ENCODE results near the gene PARPBP.
"Not testable (repeated sequence)": the region's sequence is repeated elsewhere in the genome, so short reads cannot be mapped to it uniquely, and the experiment has no call there.

PARPBP gene

GRCh38 chr12:102147062-102147587 lies 27.1 kb downstream of the PARPBP start:
- not testable (repeated sequence) for DNase-seq

GRCh38 chr12:102155206-102155605 lies 35.2 kb downstream of the PARPBP start:
- DNase-seq, result not testable (repeated sequence)

GRCh38 chr12:102163383-102163782 lies 43.4 kb downstream of the PARPBP start:
- no peak for DNase-seq

GRCh38 chr12:102167821-102168604 lies 48.0 kb downstream of the PARPBP start:
- no peak for DNase-seq

GRCh38 chr12:102169922-102170621 lies 50.1 kb downstream of the PARPBP start:
- DNase-seq, result no peak

GRCh38 chr12:102171951-102172350 lies 52.0 kb downstream of the PARPBP start:
- no peak for DNase-seq

- no peak for DNase-seq
Measured at GRCh38 chr12:102172436-102172835, 52.5 kb downstream of the PARPBP start.

- DNase-seq, result no peak
Measured at GRCh38 chr12:102174117-102174516, 54.1 kb downstream of the PARPBP start.

GRCh38 chr12:102174761-102175160 lies 54.8 kb downstream of the PARPBP start:
- no peak for DNase-seq

GRCh38 chr12:102182635-102183034 lies 62.7 kb downstream of the PARPBP start:
- no peak for DNase-seq

GRCh38 chr12:102195826-102196225 lies 75.8 kb downstream of the PARPBP start:
- no peak for DNase-seq

GRCh38 chr12:102197789-102198188 lies 77.8 kb downstream of the PARPBP start, which contains the start of gene PMCH:
PMCH (minus strand) TSS chr12:102197833; CDS start chr12:102197770, 63 bp downstream.
- no peak for DNase-seq

GRCh38 chr12:102201436-102202061 lies 81.6 kb downstream of the PARPBP start:
- DNase-seq, result no peak

- DNase-seq, result no peak
Measured at GRCh38 chr12:102202556-102202955, 82.6 kb downstream of the PARPBP start.

GRCh38 chr12:102204025-102204424 lies 84.0 kb downstream of the PARPBP start:
- no peak for DNase-seq

GRCh38 chr12:102215992-102216691 lies 96.2 kb downstream of the PARPBP start:
- no peak for DNase-seq

GRCh38 chr12:102220736-102221135 lies 100.8 kb downstream of the PARPBP start:
- no peak for DNase-seq

GRCh38 chr12:102227954-102228353 lies 108.0 kb downstream of the PARPBP start:
- DNase-seq, result no peak

- no peak for DNase-seq
Measured at GRCh38 chr12:102232036-102232435, 112.1 kb downstream of the PARPBP start.

GRCh38 chr12:102232446-102232845 lies 112.5 kb downstream of the PARPBP start:
- DNase-seq, result no peak

GRCh38 chr12:102234599-102234998 lies 114.6 kb downstream of the PARPBP start:
- DNase-seq, result no peak

All from amygdala (tissue), 56 donors.